Naive thymus-derived CD4-positive, alpha-beta T cell (primary cell): ENCODE results near the gene SERPINB5. TPM values are rescaled to one million over a fixed set of nuclear protein-coding genes. Genes with fewer than 3 reads are reported as not detected.

Source experiments
- ATAC-seq: fragments of 150-1000 bp; cut with Tn5 transposase; 2 replicates; pipeline ENCODE4 v1.10.0; 2021; ENCODE audit warnings: mild to moderate bottlenecking, moderate library complexity
- CTCF ChIA-PET: fragments of 350-600 bp; sonication (Branson Sonifier 250); formaldehyde crosslinking; loops from one replicate; lab custom pipeline; 2021; ENCODE audit warnings: antibody characterized with exemption; lab: Charles Lee
- POLR2A ChIA-PET: fragments of 350-600 bp; sonication (Branson Sonifier 250); formaldehyde crosslinking; loops from one replicate; lab custom pipeline; 2021; ENCODE audit warnings: antibody characterized with exemption, inconsistent platforms; lab: Charles Lee
- DNase-seq, 9 donors: peaks; one replicate each; pipeline versions ENCODE4 v3.0.0 to v3.0.0-alpha.2; 2020 to 2022; ENCODE audit warnings: mixed read lengths in 1 of 9
- H3K27ac ChIP-seq: one replicate; pipeline ENCODE4 v1.7.0; 2013; ENCODE audit warnings: mild to moderate bottlenecking, low read depth, low read length, moderate library complexity
- H3K27me3 ChIP-seq, 2 donors: one replicate each; pipeline ENCODE4 v1.7.0; 2013; ENCODE audit warnings: low read length in 2 of 2, mild to moderate bottlenecking in 2 of 2, moderate library complexity in 2 of 2; ENCODE audit not compliant: control insufficient read depth in 2 of 2, insufficient read depth in 2 of 2
- H3K36me3 ChIP-seq, 3 experiments: 1 replicate in 2 of 3; 2 replicates in 1 of 3; pipeline ENCODE4 v1.7.0; 2013; ENCODE audit warnings: low read length in 3 of 3, mild to moderate bottlenecking in 3 of 3, moderate library complexity in 1 of 3; ENCODE audit not compliant: insufficient read depth in 3 of 3, control insufficient read depth in 2 of 3
- H3K4me1 ChIP-seq, 2 donors: one replicate each; pipeline ENCODE4 v1.7.0; 2013; ENCODE audit warnings: low read length in 2 of 2, mild to moderate bottlenecking in 2 of 2, moderate library complexity in 1 of 2; ENCODE audit not compliant: control insufficient read depth in 2 of 2, insufficient read depth in 2 of 2
- H3K4me3 ChIP-seq: 2 replicates; pipeline ENCODE4 v1.7.0; 2013; ENCODE audit warnings: mild to moderate bottlenecking, low read length
- H3K9me3 ChIP-seq, 3 experiments: 1 replicate in 2 of 3; 2 replicates in 1 of 3; pipeline ENCODE4 v1.7.0; 2013; ENCODE audit warnings: low read length in 3 of 3; ENCODE audit not compliant: control insufficient read depth in 2 of 3
- H3K27ac Mint-ChIP-seq, 9 donors: one replicate each; pipeline ENCODE4 v1.8.0; 2020 to 2022; ENCODE audit warnings: mixed read lengths in 9 of 9, mild to moderate bottlenecking in 8 of 9, moderate library complexity in 5 of 9, inconsistent platforms in 2 of 9
- H3K27me3 Mint-ChIP-seq, 5 donors: one replicate each; pipeline ENCODE4 v1.8.0; 2021 to 2022; ENCODE audit warnings: mixed read lengths in 5 of 5, mild to moderate bottlenecking in 1 of 5
- H3K36me3 Mint-ChIP-seq, 5 donors: one replicate each; pipeline ENCODE4 v1.8.0; 2020 to 2022; ENCODE audit warnings: mixed read lengths in 5 of 5, mild to moderate bottlenecking in 3 of 5, inconsistent platforms in 1 of 5
- H3K4me1 Mint-ChIP-seq, 7 donors: one replicate each; pipeline ENCODE4 v1.8.0; 2020 to 2022; ENCODE audit warnings: mixed read lengths in 7 of 7, mild to moderate bottlenecking in 3 of 7, inconsistent platforms in 1 of 7
- H3K4me3 Mint-ChIP-seq, 10 donors: one replicate each; pipeline ENCODE4 v1.8.0; 2020 to 2022; ENCODE audit warnings: mild to moderate bottlenecking in 10 of 10, mixed read lengths in 10 of 10, moderate library complexity in 6 of 10, inconsistent platforms in 2 of 10
- H3K9me3 Mint-ChIP-seq, 11 donors: one replicate each; pipeline ENCODE4 v1.8.0; 2020 to 2022; ENCODE audit warnings: mixed read lengths in 11 of 11, mild to moderate bottlenecking in 4 of 11, inconsistent platforms in 1 of 11, moderate library complexity in 1 of 11
- intact Hi-C, 2 donors: fragments of 100-400 bp; cut with micrococcal nuclease; formaldehyde crosslinking; loops; one replicate each; pipeline ENCODE4 v1.15.1; 2023
- polyA plus RNA-seq, 2 donors: library from polyadenylated mRNA; unstranded; fragments of 300-500 nt; fragmentation: Illumina TruSeq; gene quantifications; one replicate each; pipeline ENCODE4 v1.2.3, GENCODE V29; 2021
- total RNA-seq, 6 experiments: library from RNA in 5 of 6; stranded (reverse) in 5 of 6; gene quantifications; 1 replicate in 5 of 6; 2 replicates in 1 of 6; pipeline ENCODE4 v1.2.3 and lab custom pipeline; 2021 to 2026

Gene SERPINB5
- total and polyA plus RNA-seq, 7 experiments from 2014 or later = not detected

- H3K27ac Mint-ChIP-seq = no peak overlapping the region
- POLR2A ChIA-PET = no interaction called here
- intact Hi-C loops = no loop called here
These were observed 442 bp downstream of the SERPINB5 start for GRCh38 chr18:63477200-63477599.

DNA sequence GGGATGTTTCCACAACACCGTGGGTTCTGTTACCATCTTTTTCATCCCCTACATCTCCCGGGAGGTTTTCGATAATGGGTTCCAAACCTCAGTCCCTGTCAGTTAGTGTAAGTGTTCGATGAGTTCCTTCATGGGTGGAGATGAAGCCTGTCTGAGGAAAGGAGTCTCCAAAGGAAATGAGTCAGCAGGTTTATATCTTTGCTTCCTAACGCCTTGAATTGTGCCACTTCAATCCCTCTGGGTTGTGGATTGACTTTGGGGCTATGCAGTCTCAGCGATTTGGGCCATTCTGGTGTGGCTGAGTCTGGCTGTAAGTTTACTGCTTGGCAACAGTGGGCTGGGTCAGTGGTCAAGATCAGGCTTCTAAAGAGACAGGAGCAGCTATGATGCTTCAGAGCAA lies 1.2 kb downstream of the SERPINB5 start:
- CTCF ChIA-PET = no interaction called here
- H3K27me3 Mint-ChIP-seq = peaks cover 0 to 42% (median 12%) of the 10 kb centered on the region in 5 donors
- POLR2A ChIA-PET = no interaction called here

More at GRCh38 chr18:63477200-63477599, 442 bp downstream of the SERPINB5 start:
- ATAC-seq (no peak), DNase-seq (no peak)
- Mint-ChIP-seq H3K9me3 (no peaks in the 10 kb centered on the region), H3K36me3 (no peaks in the 10 kb centered on the region), H3K27me3 (peaks cover 0 to 40% (median 12%) of the 10 kb centered on the region in 5 donors), H3K4me3 (no peak overlapping the region), H3K4me1 (no peaks in the 10 kb centered on the region)
- Histone ChIP-seq H3K27me3 (no peaks in the 10 kb centered on the region), H3K36me3 (no peaks in the 10 kb centered on the region), H3K4me1 (no peaks in the 10 kb centered on the region), H3K27ac (no peak overlapping the region), H3K4me3 (no peak overlapping the region), H3K9me3 (no peaks in the 10 kb centered on the region)
- CTCF ChIA-PET = no interaction called here

DNA sequence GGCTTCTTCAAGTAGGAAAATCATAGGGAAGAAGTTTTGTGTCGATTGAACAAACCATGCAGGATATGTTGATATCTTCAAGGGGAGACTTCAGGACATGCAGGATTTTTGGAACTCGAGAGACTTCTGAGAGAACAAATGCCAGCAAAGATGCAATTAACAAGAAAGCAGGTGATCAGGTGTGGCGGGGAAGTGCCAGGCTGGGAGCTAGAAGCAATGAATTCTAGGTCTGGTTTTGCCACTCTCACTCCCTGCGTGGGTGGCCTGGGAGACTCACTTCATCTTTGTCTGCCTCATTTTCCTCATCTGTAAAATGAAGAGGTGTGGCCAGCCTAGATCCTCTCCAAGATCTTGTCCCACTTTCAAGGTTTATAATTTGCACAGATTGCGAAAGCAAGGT lies 3.1 kb downstream of the SERPINB5 start:
- Histone ChIP-seq H3K27ac (no peak overlapping the region), H3K4me3 (no peak overlapping the region), H3K27me3 (no peaks in the 10 kb centered on the region), H3K36me3 (no peaks in the 10 kb centered on the region), H3K9me3 (no peaks in the 10 kb centered on the region), H3K4me1 (no peaks in the 10 kb centered on the region)
- POLR2A ChIA-PET = no interaction called here
- H3K4me1 Mint-ChIP-seq = no peaks in the 10 kb centered on the region
- no peaks in the 10 kb centered on the region for H3K36me3 Mint-ChIP-seq
- no peak overlapping the region for H3K4me3 Mint-ChIP-seq
- DNase-seq = no peak
- no peaks in the 10 kb centered on the region for H3K9me3 Mint-ChIP-seq
- intact Hi-C loops = no loop called here
- H3K27ac Mint-ChIP-seq = no peak overlapping the region
- peaks cover 0 to 38% (median 12%) of the 10 kb centered on the region in 5 donors for H3K27me3 Mint-ChIP-seq
- CTCF ChIA-PET = no interaction called here
- ATAC-seq = no peak

More for the DNA sequence above, 1.2 kb downstream of the SERPINB5 start:
- intact Hi-C loops = no loop called here
- Histone ChIP-seq H3K27me3 (no peaks in the 10 kb centered on the region), H3K9me3 (no peaks in the 10 kb centered on the region), H3K4me3 (no peak overlapping the region), H3K4me1 (no peaks in the 10 kb centered on the region), H3K27ac (no peak overlapping the region), H3K36me3 (no peaks in the 10 kb centered on the region)
- DNase-seq = no peak
- Mint-ChIP-seq H3K9me3 (no peaks in the 10 kb centered on the region), H3K27ac (no peak overlapping the region), H3K4me1 (no peaks in the 10 kb centered on the region), H3K36me3 (no peaks in the 10 kb centered on the region), H3K4me3 (no peak overlapping the region)
- no peak for ATAC-seq

GRCh38 chr18:63480476-63480875 lies 3.7 kb downstream of the SERPINB5 start:
- H3K9me3 Mint-ChIP-seq = no peaks in the 10 kb centered on the region
- H3K27me3 ChIP-seq = no peaks in the 10 kb centered on the region
- DNase-seq = no peak
- H3K36me3 Mint-ChIP-seq = no peaks in the 10 kb centered on the region
- H3K4me1 Mint-ChIP-seq = no peaks in the 10 kb centered on the region
- no peak overlapping the region for H3K27ac Mint-ChIP-seq
- CTCF ChIA-PET = no interaction called here
- POLR2A ChIA-PET = no interaction called here
- no peaks in the 10 kb centered on the region for H3K36me3 ChIP-seq
- H3K27me3 Mint-ChIP-seq = peaks cover 0 to 41% (median 14%) of the 10 kb centered on the region in 5 donors
- no peak overlapping the region for H3K27ac ChIP-seq
- no peaks in the 10 kb centered on the region for H3K4me1 ChIP-seq
- H3K9me3 ChIP-seq = no peaks in the 10 kb centered on the region
- intact Hi-C loops = no loop called here
- H3K4me3 Mint-ChIP-seq = no peak overlapping the region
- no peak overlapping the region for H3K4me3 ChIP-seq
- no peak for ATAC-seq

GRCh38 chr18:63480915-63481314 lies 4.2 kb downstream of the SERPINB5 start:
- ChIA-PET POLR2A (interaction anchor here (0.7 kb wide), 1 partner anchor 1284 kb away, joined by 3 read pairs; no protein-coding TSS in a partner anchor), CTCF (no interaction called here)
- intact Hi-C loops = no loop called here
- Histone ChIP-seq H3K4me3 (no peak overlapping the region), H3K27ac (no peak overlapping the region), H3K27me3 (no peaks in the 10 kb centered on the region), H3K9me3 (no peaks in the 10 kb centered on the region), H3K4me1 (no peaks in the 10 kb centered on the region), H3K36me3 (no peaks in the 10 kb centered on the region)
- DNase-seq (no peak), ATAC-seq (no peak)
- Mint-ChIP-seq H3K27ac (no peak overlapping the region), H3K36me3 (no peaks in the 10 kb centered on the region), H3K4me1 (no peaks in the 10 kb centered on the region), H3K9me3 (no peaks in the 10 kb centered on the region), H3K27me3 (peaks cover 0 to 40% (median 18%) of the 10 kb centered on the region in 5 donors), H3K4me3 (no peak overlapping the region)

DNA sequence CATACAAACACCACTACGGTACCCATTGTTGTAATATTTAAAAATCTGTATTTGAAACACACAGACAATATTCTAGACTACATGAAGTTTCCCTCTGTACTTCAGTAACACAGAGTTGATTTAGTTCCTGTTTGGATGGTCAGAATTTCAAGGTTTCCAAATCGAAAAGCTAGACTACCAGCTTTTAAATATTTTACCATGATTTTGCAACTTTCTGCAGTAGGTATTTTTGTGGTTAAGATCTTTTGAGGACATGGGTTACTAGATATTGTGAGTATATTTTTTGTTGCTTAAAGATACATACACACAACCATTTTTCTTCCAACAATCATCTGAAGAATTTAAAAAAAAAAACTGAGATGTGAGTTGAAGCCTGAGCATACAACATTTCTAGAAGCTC lies 10.9 kb downstream of the SERPINB5 start:
- CTCF ChIA-PET = no interaction called here

DNA sequence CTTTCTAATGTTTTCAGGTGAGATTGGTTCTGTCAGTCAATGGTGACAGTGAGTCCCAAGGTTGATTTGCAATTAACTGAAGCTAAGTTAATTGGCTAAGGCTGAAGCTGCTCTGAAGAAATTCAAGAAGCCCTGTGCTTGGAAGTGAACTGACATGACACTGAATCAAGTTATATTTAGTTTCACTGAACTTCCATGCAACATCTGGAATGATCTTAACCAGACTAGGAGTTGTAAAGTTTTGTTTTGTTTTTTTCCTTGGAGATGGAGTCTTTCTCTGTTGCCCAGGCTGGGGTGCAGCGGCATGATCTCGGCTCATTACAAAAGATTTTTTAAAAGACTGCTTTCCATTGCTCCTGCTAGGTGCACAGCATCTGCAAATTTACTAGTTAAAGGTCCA lies 11.4 kb downstream of the SERPINB5 start:
- H3K4me1 ChIP-seq = no peaks in the 10 kb centered on the region
- no peaks in the 10 kb centered on the region for H3K36me3 ChIP-seq
- no peaks in the 10 kb centered on the region for H3K9me3 ChIP-seq
- no peak for DNase-seq
- CTCF ChIA-PET = no interaction called here
- intact Hi-C loops = no loop called here
- H3K4me3 ChIP-seq = no peak overlapping the region
- Mint-ChIP-seq H3K4me1 (no peaks in the 10 kb centered on the region), H3K4me3 (no peak overlapping the region), H3K9me3 (no peaks in the 10 kb centered on the region), H3K27me3 (peaks cover 0 to 46% (median 14%) of the 10 kb centered on the region in 5 donors), H3K27ac (no peak overlapping the region), H3K36me3 (no peaks in the 10 kb centered on the region)
- no peaks in the 10 kb centered on the region for H3K27me3 ChIP-seq
- no peak overlapping the region for H3K27ac ChIP-seq
- ATAC-seq = no peak
- POLR2A ChIA-PET = no interaction called here

More for the DNA sequence above, 10.9 kb downstream of the SERPINB5 start:
- ATAC-seq = no peak
- Mint-ChIP-seq H3K36me3 (no peaks in the 10 kb centered on the region), H3K4me1 (no peaks in the 10 kb centered on the region), H3K9me3 (no peaks in the 10 kb centered on the region), H3K4me3 (no peak overlapping the region), H3K27ac (no peak overlapping the region), H3K27me3 (peaks cover 0 to 45% (median 14%) of the 10 kb centered on the region in 5 donors)
- no peak for DNase-seq
- Histone ChIP-seq H3K27ac (no peak overlapping the region), H3K27me3 (no peaks in the 10 kb centered on the region), H3K9me3 (no peaks in the 10 kb centered on the region), H3K4me1 (no peaks in the 10 kb centered on the region), H3K36me3 (no peaks in the 10 kb centered on the region), H3K4me3 (no peak overlapping the region)
- POLR2A ChIA-PET = no interaction called here
- intact Hi-C loops = no loop called here
